ENCODE results near the gene CCL19.

The CCL19 gene

GRCh38 chr9:34694811-34695210, 3.7 kb upstream of the CCL19 start:
- no peak for DNase-seq (ENCODE audit: low read depth in 3 of 3)

- DNase-seq (ENCODE audit: low read depth in 3 of 3) = no peak
Measured at GRCh38 chr9:34693560-34693959, 2.5 kb upstream of the CCL19 start.

DNA sequence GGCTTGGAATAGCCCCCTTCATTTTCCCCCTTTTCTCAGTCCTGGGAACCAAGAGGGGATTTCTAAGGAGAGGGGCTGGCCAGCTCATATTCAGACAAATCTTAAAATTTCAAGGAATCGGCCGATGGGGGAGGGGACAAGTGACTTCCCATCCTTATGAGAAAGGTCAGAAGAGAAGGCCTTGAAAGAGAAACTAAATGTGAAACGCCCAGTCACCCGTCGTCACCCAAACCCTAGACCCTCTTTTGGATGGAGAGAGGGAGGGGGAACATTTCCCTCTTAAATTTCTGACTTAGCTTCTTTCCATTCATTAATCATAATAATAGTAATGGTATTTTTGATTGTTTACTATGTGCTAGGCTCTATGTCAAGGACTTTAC, 850 bp upstream of the CCL19 start:
- no peak for DNase-seq (ENCODE audit: low read depth in 3 of 3)

DNA sequence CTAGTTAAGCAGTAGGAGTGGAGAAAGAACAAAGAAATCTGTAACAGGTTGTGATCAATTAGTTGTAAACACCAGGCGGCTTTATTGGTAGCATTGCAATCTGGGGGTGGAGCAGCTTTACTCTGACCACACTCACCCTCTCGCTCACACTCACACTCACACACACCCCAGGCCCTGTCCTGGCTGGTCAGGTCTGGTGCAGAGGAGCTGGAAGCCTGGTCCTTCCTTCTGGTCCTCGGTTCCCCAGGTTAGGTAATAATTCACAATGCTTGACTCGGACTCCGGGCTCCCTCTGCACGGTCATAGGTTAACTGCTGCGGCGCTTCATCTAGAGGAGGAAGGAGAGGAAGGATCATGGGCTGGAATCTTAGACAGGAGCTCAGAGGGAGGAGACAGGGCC, 1.6 kb downstream of the CCL19 start:
- DNase-seq (ENCODE audit: low read depth in 3 of 3) = no peak

GRCh38 chr9:34689116-34689470, 2.0 kb downstream of the CCL19 start:
- no peak for DNase-seq (ENCODE audit: low read depth in 3 of 3)

- no peak for DNase-seq (ENCODE audit: low read depth in 3 of 3)
Measured at GRCh38 chr9:34688329-34689115, 2.6 kb downstream of the CCL19 start.

DNA sequence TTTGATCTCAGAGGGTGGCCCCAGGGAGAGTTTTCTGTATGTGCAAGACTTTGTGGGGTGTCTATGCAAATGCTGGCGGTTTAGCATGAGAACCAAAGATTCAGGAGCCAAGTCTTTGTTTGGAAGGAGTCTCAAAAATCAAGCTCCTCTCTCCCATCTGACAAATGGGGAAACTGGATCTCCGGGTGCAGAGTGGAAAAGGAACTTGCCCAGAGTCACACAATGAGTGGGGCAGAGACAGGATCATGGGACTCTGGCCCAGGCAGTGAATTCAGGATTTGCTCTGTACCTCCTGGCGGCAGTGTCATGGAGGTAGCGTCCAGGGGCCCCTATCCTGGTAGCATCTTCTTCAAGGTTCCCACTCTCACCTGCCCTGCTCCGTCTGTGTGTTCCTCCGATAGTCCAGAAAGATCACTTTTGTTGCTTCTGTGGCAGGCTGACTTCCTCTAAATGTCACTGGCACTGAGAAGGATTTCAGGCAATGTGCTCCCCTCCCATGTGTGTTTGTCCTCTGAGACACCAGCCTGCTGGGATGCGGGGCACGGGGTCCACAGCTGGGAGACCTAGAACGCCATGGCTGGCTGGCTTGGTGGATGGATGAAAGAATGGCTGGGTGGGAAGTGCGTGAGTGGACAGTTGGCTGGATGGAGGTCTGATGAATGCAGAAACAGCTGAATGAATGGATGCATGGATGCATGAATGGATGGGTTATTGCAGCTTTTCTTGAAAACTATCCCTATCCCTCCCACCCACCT, 3.6 kb downstream of the CCL19 start:
- no peak for DNase-seq (ENCODE audit: low read depth in 3 of 3)

DNA sequence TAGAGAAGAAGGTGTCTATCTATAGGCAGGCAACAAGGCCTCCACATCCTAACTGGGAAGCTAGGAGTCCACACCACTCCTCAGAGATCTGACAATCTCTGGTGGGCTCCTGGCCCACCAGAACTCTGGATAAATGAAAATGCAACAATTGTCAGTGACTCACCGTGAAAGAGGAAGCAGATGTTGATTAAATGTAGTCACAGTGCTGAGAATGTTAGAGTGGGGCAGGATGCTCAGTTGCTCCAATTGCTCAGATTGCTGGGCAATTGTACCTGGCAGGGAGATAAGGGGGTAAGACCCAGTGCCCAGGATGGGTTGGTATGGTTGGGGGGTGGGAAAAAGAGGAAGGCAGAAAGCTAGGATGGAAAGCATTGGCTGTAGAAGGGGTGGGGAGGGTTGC, 4.3 kb downstream of the CCL19 start:
- DNase-seq (ENCODE audit: low read depth in 3 of 3) = no peak

DNA sequence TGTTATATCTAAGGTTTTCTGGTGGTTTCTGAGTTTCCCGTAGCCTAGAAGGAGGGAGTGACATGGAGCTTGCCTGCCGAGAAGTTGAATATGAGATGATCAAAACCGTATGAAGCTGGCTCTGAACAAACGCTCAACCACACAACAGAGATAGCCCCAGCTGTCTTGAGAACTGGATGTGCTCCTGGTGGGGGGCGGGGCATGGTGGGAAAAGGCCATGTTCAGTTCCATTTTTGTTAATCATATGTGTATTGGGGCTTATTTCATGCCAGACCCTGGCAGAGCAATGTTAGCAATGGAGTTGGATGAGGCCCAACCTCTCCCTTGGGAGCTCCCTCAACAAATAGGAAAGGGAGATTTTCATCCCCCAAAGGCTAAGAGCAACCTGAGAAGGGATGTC, 4.8 kb downstream of the CCL19 start:
- DNase-seq (ENCODE audit: low read depth in 3 of 3) = no peak

DNA sequence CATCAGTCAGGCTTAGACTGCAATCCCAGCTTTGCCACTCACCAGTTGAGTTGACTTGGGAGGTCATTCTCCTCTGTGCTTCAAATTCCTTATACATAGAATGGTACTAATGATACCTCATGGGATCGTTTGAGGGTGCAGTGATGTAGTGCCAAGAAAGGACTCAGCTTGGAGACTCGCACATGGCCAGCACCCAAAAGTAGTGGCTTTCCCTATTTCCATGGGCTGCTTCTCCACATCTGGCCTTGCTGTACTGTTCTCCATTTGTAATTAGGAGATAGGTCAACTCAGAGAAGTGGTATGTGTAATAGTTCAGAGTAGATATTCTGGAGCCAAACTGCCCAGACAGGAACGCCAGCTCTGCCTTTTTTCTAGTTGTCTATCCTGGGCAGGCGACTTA, 5.5 kb downstream of the CCL19 start:
- no peak for DNase-seq (ENCODE audit: low read depth in 3 of 3)

GRCh38 chr9:34684816-34685215, 6.3 kb downstream of the CCL19 start:
- DNase-seq (ENCODE audit: low read depth in 3 of 3) = no peak

GRCh38 chr9:34684145-34684544, 6.9 kb downstream of the CCL19 start:
- DNase-seq (ENCODE audit: low read depth in 3 of 3) = peak in 2 of 3 donors; percentile 6 to 29

DNA sequence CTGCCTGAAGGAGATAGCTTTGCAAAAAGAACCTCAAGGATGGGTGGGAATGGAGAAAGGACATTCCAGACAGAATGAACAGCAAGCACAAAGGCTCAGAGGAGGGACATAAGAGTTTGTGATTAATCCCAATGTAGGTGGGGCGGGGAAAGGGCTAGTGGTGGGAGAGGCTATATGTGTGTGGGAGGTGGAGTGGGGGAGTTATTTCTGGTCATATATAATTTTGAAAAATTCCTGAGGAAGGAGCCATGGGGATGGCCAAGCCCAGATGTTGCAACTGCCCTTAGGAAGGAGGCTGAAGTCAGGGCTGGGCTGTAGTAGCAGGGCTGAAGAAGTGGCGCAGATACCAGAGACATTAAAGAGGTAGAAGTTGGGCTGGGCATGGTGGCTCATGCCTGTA, 15.2 kb downstream of the CCL19 start:
- no peak for DNase-seq (ENCODE audit: low read depth in 3 of 3)

- DNase-seq (ENCODE audit: low read depth in 3 of 3) = peak in 2 of 3 donors; percentile 41 to 52
Measured at GRCh38 chr9:34675048-34675714, 15.9 kb downstream of the CCL19 start.

- no peak for DNase-seq (ENCODE audit: low read depth in 3 of 3)
Measured at GRCh38 chr9:34674440-34674839, 16.6 kb downstream of the CCL19 start.

- DNase-seq (ENCODE audit: low read depth in 3 of 3) = no peak
Measured at GRCh38 chr9:34671307-34671706, 19.8 kb downstream of the CCL19 start.

DNA sequence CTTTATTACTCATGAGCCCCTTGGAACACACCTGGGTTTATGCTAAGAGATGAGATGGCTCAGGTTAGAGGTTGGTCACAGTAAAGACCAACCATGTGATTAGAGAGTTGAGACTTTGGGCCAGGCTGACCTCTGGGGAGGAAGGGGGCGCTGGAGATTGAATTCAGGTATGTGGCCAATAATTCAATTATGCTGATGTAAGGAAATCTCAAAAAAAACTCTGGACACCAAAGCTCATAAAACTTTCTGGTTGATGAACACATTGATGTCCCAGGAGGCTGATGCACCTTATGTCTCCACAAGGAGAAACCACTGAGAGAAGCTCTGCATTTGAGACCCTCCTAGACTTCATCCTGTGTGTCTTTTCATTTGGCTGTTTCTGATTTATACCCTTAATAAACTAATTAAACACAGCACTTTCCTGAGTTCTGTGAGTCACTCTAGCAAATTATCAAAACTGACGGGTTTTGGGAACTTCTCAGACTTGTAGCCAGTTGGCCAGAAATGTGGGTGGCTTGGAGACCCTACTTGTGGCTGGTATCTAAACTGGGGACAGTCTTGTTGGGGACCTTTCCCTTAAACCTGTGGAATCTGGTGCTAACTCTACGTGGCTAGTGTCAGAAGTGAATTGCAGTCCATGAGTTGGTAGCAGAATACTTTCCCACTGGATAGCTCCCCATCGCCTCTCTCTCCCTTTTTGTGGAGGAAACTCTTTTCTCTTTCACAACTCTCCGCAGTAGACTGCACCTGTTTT, 21.1 kb downstream of the CCL19 start:
- DNase-seq (ENCODE audit: low read depth in 3 of 3) = no peak

DNA sequence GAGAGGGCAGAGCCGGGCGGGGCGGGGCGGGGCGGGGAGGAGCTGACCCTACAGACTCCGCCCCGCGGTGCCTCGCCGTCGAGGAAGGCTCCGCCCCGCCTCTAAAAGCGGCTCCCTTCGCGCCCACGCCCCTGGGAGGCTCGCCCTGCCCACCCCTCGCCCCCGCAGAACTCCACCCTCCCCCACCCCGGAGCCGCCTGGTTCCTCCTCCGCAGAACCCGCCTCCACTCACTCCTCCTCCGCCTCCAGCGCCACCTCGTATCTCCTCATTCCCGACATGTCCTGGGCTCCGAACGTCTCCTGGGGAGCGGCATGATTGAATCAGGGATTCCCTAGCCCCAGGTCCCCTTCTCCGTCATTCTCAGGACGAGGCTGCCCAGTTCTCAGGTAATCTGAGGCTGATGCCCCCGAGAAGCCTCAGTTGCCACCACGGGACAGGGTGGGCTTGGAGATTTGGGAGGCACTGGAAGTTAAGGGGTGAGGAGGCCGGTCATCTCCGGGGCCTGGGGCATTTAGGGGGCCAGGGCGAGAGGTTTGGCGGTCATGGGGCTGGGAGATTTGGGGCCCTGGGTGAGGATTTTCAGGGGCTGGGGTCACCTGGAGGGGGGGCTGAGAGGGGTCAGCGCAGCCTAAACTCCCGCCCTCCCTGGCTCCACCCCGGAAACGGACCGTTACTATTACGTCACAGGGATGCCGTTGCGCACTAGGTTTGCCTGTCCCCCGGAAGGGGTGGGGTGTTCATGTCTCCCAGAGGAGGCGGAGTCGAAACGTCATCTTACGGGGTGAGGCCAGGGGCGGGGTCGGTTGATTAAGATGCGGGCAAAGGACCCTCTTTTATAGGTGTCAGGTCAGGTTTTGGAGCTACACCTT, 25.5 kb downstream of the CCL19 start:
- DNase-seq (ENCODE audit: low read depth in 3 of 3) = peak; percentile 65 to 80 (median 77)

DNA sequence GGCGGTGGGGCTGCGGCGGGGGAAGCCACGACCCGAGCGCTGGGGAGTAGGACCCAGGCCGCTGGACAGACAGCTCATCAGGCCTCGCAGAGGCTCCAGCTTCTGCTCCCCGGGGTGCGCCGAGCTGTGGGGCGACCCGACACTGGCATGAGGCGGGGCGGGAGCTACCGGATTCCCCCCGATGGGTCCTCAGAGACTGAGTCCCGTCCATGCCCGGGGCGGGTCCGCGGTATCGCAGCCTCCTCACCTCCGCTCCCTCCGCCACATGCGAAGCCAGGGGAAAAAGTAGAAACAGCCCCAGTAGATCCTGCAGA, 26.1 kb downstream of the CCL19 start:
- DNase-seq (ENCODE audit: low read depth in 3 of 3) = no peak

- DNase-seq (ENCODE audit: low read depth in 3 of 3) = peak in 2 of 3 donors; percentile 55 to 61
Measured at GRCh38 chr9:34664281-34665066, 26.6 kb downstream of the CCL19 start.

DNA sequence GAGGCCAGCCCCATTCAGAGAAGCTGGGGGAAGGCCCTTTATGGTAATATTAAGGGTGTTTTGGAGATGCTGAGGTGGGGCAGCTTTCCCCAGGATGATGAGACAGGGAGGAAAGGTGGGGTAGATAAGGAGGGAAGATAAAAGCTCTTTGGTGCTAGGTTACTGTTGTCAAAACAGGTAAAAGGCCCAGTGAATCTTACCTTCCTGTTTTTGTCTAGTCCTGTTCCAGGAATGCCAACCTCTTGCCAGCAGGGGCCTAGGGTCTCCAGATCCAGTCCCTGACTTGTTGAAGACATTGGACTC, 27.8 kb downstream of the CCL19 start:
- DNase-seq (ENCODE audit: low read depth in 3 of 3) = no peak
